Stimulated activated CD8-positive, alpha-beta memory T cell treated with anti-CD3 and anti-CD28 coated beads, Interleukin-15, amount 100 ng/mL, for 1 hour (primary cell): ENCODE measurements around the gene ATCAY.
"Not testable (repeated sequence)": the region's sequence is repeated elsewhere in the genome, so short reads cannot be mapped to it uniquely, and the experiment has no call there.

Experiments used
- DNase-seq: peaks from one replicate; pipeline ENCODE4 v3.0.0-alpha.2; 2020; ENCODE audit warnings: low read depth

ATCAY gene

DNA sequence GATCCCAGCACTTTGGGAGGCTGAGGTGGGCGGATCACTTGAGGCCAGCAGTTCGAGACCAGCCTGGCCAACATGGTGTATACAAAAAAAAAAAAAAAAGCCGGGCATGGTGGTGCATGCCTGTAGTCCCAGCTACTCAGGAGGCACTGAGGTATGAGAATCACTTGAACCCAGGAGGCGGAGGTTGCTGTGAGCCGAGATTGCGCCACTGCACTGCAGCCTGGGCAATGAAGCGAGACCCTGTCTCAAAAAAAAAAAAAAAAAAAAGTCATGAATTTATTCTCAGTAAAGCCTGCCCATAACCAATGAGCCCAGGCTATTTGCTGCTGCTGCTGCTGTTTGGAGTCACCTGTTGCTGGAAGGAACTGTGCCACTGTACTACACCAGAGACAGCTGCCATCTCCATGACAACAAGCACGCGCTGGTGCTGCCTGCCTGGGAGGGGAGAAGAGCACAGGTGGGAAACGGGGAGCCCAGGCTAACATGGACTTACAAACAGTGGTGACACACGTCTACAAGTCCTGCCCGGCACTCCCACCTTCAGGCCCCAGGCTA is 23.0 kb upstream of the ATCAY start:
- DNase-seq, result no peak

DNA sequence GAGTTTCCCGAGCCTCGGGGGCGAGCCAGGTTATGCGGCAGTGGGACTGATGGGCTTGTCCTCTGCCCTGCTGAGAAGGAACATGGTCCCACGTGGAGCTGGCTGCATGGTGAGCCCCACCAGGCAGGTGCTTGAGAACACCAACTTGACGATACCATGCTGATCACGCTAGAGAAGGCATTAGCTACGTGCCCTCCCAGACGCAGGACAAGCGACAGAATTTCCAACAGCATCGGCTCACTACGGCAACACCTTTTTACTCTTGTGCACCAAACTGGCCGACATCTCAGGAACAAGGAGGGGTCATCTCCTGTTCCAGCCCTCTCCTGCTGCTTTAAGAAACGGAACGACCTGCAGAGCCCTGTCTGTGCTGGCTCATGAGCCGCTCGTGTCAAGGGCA is 20.0 kb upstream of the ATCAY start:
- no peak for DNase-seq

GRCh38 chr19:3862826-3863500 is 17.5 kb upstream of the ATCAY start:
- DNase-seq, result no peak

GRCh38 chr19:3863648-3864047 is 16.8 kb upstream of the ATCAY start:
- no peak for DNase-seq

DNA sequence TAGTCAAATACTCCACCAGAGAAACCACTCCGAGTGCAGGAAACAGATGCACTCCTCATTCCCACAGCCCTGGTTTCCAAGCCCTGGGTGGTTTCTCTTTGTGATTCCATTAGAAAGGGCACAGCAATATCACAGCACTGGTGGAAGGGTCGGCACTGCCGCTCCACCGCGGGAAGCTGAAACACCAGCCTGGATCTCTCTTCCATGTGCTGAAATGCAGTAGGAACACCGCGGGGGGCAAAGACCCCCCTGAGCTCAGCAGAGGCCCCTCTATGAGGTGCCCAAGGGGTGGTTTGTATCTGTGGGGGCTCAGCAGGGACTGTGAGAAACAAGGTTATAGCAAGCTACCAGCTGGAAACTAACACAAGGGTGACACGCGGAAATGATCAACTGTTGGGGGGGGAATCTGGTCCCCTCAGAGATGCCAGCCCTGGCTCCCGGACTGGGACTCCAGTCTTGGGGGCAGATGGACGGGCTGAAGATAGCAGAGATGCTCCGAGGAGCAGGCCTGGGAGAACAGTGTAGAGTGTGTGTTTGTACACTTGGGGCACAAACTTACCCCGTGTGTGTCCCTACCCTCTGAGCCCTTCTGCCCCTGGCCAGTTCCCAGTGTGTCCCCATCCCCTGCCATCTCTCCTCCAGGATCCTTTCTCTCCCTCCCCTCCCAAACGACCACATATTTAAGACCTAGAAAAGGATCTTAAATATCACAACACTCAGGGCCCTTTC is 13.4 kb upstream of the ATCAY start:
- no peak for DNase-seq

GRCh38 chr19:3867971-3868769 is 12.3 kb upstream of the ATCAY start:
- no peak for DNase-seq

GRCh38 chr19:3868770-3869456 is 11.6 kb upstream of the ATCAY start, which contains the start of gene ZFR2:
Gene ZFR2 (minus strand): TSS chr19:3869038. CDS start chr19:3869017, 21 bp downstream.
- no peak for DNase-seq

DNA sequence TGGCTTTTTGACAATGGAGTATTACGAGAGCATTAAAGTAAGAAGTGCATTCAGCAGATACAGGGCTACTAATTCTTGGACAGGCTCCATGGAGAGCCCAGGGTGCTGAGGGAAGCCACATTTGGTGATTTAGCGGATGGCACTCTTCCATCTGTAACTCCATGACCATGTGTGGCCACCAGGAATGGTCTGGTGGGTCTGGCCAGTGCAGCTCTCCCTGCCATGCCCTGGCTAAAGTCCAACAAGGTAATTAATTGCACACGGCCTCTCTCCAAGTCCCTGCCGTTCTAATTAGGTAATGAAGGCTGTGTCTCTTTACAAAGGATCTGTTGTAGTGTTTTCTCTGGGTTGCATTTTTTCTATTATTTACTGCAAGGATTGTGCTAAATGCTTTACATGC is 7.3 kb upstream of the ATCAY start:
- no peak for DNase-seq

DNA sequence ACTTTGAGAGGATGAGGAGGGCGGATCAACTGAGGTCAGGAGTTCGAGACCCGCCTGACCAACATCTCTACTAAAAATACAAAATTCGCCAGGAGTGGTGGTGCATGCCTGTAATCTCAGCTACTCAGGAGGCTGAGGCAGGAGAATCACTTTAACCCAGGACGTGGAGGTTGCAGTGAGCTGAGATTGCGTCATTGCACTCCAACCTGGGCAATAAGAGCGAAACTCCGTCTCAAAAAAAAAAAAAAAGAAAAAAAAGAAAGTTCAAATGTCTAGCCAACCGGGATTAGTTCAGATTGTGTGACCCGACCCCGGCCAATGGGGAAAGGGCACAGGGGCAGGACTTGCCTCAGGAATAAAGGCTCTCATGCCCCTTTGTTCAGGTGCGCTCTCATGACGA is 5.8 kb upstream of the ATCAY start:
- not testable (repeated sequence) for DNase-seq

DNA sequence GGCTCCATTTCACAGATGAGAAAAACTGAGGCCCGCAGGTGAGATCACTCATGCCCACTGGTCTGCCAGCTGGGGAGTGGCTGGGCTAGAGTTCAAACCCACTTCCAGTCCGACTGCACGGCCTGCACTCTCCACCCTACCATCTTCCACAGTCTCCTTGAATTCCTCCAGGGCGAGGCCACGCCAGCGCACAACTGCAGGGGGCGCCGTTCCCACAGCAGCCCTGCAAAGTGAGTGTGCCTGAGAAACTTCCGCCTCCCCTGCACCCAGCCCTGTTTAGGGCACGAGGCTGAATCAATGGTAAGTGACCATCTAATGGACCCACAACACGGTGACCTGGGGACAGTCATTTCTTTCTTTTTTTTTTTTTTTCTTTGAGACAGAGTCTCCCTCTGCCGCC is 829 bp upstream of the ATCAY start:
- no peak for DNase-seq

GRCh38 chr19:3881272-3882040 is 971 bp downstream of the ATCAY start:
- no peak for DNase-seq

GRCh38 chr19:3882041-3882384 is 1.5 kb downstream of the ATCAY start:
- DNase-seq, result no peak

GRCh38 chr19:3890591-3890990 is 10.1 kb downstream of the ATCAY start:
- DNase-seq, result no peak

GRCh38 chr19:3893509-3894179 is 13.2 kb downstream of the ATCAY start:
- DNase-seq, result no peak

- not testable (repeated sequence) for DNase-seq
Measured at GRCh38 chr19:3894959-3895358, 14.5 kb downstream of the ATCAY start.

GRCh38 chr19:3895788-3896187 is 15.3 kb downstream of the ATCAY start:
- DNase-seq, result no peak

DNA sequence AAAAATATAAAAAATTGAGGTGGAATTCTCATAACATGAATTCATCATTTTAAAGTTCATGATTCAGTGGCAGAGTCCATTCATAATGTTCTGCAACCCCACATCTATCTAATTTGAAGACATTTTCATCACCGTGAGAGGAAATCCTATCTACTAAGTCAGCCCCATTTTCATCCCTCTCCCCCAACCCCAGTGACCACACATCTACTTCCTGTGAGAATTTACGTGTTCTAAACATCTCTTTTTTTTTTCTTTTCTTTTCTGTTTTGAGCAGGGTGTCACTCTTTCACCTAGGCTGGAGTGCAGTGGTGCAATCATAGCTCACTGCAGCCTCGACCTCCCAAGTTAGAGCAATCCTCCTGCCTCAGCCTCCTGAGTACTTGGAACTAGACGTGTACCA is 17.5 kb downstream of the ATCAY start:
- no peak for DNase-seq

GRCh38 chr19:3898426-3898825 is 17.9 kb downstream of the ATCAY start:
- DNase-seq, result no peak

GRCh38 chr19:3899531-3900294 is 19.2 kb downstream of the ATCAY start:
- no peak for DNase-seq
